Inflammatory macrophage treated with lipopolysaccharide for 4 hours (primary cell): ENCODE data around the gene TNNI3K.

Experiments used
- DNase-seq: peaks from one replicate; pipeline ENCODE4 v3.0.0-alpha.2; 2020

Gene TNNI3K

DNA sequence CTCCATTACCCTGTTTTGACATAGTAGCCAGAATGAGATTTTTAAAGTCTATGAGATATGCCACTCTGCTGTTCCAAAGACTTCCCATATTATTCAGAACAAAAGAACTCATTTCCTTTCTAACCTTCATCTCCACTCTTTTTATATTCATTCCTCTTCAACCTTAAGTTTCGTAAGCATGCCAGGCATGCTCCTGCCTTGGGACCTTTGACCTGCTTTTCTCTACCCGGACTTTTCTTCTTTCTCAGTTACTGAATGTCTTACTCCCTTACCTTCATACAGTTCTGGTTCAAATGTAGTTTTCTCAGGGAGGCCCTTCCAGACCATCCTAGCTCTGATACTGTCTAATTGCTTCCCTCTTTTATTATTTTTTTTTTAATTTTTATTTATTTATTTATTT lies 81.1 kb downstream of the TNNI3K start:
- no peak for DNase-seq

DNA sequence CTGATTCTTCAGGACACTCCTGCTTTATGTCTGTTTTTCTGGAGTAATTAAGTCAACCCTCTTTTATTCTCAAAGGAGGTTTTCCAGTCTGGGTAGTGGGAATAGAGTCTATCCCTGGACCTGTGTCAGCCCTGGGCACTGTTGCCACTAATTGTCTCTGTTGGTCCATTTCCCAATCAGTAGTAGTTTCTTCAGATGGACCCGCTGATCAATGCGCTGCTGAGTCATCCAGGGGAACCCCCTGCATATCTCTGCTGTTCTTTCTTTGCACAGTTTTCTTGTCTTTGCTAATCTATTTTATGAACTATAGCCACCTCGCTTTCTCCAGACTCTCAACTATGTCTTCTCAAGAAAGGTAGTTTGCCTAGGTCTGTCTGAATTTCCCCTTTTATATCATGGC lies 82.5 kb downstream of the TNNI3K start:
- no peak for DNase-seq

DNA sequence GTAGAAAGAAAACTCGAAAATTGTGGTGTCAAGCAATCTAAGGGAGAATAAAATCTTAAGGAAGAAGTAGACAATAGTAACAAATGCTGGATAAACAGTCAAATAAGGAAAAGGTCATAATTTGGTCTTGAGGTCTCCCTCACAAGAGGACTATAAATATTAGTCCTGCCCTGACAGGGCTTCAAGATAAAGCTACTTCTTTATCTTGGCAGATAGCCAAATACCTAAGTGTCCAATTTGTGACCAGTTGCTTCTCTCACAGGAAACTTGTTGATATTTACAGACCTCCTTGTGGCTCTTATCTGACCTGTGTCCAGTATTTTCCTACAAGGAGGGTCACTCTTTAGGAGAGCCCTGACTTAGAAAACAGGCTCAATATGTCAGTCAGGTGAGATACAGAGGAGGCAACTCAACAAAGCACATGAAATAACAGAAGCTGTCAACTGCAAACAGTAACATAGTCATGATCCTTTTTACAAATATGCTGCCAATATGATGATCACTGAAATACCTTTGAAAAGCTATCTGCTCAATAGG lies 88.8 kb downstream of the TNNI3K start:
- DNase-seq: no peak

DNA sequence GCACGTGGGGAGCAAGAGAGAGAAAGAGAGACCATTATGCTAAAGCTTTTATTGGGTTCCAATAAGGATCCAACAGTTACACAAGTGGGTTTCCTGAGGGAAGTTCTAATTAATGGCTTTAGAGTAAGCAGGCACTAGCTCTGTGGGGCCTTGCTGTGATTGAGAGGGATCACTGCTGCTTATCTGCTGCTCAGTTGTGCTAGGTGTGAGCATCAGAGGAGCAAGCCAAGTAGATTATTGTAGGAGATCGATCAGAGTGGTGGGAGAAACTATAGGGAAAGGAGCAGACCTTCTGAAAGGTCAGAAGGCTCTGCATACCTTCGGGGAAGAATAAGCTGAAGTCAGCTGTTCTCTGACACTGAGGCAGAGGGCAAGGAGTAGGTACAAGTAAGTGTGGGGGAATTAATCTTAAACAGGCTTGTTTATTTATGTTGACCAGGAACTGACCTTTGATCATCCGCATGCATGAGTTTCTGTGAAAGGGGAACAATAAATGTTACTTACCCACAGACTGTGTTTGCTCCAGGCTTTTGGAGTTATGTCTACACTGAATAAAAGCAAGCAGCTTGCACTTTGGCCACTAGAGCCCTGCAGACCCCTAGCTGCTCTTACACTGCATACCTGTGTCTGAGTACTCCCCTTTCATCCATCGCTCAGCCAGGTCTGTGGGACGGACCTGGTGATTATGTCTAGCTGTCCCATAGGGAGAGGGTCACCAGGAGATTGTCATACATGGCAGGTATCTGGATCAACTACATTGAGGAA lies 89.7 kb downstream of the TNNI3K start:
- DNase-seq: no peak

DNA sequence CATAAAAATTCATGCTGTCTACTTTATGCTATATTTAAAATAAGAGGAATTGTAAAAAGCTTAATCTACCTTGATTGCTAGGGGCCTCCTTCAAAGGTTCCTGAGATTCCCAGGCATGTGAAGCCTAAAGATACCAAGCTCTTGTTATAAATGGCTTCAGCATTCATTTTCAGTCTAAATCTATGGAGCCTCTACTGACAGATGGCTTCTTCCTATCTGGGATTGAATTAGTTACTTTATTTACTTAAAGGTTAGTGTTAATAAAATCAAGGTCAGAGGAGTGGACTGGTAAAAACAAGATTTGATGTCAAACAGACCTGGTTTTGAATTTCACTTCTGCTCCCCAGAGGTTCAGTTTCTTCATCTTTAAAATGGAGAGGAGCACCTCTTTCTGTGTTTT lies 93.7 kb downstream of the TNNI3K start:
- DNase-seq: no peak

DNA sequence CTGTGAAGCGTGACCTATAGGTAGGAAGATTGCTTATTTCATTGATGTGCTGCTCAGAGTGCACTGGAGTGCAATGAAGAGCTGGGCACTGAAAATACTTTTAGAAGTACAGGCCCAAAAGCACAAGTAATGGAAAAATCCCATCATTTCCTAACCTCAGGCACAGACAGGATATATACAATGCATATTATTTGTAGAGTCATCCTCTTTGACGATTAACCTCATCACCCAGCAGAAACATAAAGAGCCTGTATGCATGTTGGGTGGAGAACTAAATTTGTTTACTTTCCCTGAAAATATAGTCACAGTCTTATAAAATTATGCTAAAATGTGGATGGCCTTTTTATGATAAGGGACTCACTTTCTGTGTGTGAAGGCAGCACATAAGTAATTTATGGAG lies 98.1 kb downstream of the TNNI3K start:
- DNase-seq: no peak

DNA sequence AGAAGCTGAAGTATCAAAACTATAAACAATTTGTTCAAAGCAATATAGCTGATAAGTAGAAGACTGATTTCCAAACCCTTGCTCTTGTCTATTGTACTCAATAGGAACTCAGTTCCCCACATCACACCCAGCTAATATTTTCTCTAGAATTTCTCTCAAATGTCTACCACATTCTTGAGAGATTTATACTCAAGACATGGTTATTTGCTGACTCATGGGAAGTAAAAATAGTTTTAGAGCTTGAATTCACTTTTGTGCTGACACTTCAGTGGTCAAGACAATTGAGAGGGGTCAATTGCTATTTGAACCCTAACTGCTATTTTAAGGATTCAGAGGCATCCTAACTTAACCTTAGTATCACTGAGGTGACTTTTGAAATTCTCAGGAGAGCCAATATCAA lies 99.0 kb downstream of the TNNI3K start:
- DNase-seq: no peak

DNA sequence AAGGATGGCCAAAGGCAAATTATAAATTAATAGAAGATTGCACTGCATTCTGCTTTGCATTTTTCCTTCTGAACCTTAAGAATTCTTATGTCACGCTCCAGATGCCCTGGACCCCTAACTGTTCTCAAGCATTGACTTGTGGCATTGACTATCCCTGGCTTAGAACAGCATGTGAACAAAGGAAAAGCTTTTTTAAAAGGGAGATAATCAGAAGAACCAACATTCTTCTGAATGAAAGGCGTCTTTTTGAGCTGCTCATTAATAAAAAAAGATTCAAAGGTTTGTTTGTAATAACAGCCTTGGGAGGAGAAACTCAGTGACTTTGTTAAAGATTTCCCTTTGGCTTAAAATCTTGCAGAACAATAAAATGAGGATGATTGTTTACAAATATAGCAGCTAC lies 105.5 kb downstream of the TNNI3K start:
- DNase-seq: no peak

DNA sequence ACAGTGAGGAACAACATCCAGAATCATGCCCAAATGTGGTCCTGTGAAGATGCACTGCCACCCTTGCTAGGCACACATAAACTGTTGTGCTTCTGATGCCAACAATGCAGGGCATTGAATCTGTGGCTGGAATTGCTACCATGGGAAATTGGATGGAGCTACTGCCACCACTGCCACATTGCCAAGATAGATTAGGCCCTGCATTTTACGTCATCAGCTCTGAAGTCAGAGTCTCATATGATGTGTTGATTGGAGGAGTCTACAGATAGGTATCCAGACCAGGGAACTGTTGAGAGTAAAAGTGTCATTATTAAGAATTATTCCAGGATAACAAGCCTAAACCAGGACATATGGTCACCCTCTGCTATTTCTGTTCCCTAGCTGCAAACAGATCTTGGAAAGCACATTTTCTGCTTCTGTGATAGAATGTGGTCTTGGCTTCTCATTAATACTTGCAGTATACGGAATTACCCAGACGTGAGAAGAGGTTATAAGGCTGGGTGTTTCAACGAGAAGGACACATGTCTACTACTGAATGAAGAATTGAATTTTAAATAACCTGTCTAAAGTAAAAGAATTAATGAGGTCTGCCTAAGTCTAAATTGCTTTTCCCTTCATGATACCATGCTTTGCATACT lies 106.6 kb downstream of the TNNI3K start:
- no peak for DNase-seq

DNA sequence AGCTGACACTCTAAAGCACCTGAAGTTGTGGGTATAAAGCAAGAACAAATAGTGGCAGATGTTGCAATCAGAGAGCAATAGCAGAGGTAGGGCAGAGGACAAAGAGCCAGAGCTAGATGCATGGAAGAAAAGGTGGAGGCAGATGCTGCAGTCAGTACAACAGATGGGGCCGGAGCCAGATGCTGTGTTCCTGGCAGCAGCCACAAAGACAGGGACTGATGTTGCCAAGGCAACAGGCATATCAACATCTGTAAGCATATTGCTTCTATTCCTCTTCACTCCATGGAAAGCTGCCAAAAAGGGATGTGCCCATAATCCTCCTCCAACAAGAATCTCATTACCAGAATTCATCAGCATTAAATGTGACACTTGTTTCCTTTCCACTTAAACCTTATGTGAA lies 108.0 kb downstream of the TNNI3K start:
- no peak for DNase-seq

DNA sequence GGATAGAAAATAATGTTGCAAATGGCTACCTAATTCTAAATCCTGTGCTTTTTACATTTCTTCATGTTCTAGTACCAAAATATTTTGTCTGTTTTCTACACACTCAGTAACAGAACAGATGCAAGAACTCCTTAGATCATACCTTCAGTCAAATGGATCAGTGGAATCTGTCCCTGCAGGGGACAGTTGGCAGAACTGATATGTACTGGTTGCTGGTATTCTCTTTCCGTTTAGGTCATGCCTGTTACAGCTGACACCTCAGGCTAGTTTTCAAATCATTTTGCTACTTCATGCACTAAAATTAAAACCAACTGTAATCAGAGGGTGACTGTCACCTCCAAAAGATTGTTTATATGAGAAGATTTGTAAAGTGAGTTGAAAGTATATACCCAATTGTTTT lies 109.2 kb downstream of the TNNI3K start:
- no peak for DNase-seq

DNA sequence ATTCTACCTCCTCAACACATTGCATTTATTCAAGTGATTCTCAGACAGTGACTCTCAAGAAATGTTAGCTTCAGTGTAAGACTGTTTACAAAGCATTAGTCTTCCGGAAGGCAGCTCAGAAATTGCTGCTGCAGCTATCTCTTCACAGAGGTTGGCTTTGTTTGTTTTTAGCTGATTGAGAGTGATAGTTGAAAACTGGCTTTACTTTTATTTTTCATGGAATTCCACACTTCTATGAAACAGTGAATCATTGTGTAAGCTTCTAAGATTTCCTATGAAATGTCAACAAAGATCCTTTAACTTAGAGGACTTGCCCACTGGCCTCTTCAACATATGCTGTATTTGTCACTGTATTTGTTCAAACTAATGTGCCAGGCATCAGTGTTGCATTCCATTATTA lies 121.3 kb downstream of the TNNI3K start:
- DNase-seq: no peak

DNA sequence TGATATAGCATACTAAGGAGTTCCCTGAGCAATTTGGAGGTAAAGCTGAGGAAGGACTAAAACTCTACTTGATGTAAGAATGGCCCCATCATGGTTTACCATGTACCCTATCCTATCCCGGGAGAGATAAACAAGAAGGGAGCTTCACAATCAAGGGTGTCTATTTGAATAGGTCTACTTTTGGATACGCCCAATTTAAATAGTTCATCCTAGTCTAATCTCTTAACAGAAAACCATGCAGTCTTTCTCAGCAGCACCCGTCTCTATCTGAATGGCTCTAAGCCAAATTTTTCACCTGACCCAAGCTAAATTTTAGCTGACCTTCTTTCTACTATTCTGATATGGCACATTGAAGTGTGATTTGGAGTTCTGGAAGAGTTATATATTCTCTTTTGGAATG lies 122.0 kb downstream of the TNNI3K start:
- DNase-seq: no peak

DNA sequence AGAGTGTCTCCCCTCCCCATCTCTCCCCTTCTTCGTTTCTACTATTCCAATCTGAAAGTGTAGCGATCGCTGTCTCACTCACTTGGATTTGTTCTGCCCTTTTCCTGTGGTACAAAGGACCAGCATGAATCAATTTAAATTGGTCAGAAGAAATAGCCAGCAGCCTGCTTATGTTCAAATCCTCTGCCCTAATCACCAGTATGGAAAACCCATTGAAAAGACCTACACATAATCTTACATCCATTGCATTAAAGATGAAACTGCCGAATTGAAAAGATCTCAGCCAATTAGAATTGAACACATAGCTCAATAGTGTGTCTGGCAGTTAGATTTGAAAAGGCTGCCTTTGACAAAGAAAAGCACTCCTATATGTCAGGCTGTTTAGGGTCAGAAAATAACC lies 122.6 kb downstream of the TNNI3K start:
- no peak for DNase-seq

DNA sequence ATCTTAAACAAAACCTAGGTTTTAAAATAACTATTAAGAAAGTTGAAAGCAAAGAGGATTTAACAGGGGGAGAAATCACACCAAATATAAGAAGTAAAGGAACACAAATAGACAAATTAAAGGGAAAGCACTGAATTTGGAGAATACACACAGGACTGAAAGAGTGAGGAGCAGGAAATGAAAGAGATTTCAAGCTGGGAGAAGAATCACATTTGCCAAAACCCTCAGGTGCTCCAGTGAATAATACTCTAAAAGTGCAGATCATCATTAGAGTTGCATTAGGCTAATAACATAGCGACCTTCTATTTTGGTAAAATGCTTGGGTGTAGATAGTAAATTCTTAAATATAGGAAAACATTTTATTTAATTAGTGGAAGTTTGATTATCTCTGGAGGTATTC lies 127.5 kb downstream of the TNNI3K start:
- no peak for DNase-seq

DNA sequence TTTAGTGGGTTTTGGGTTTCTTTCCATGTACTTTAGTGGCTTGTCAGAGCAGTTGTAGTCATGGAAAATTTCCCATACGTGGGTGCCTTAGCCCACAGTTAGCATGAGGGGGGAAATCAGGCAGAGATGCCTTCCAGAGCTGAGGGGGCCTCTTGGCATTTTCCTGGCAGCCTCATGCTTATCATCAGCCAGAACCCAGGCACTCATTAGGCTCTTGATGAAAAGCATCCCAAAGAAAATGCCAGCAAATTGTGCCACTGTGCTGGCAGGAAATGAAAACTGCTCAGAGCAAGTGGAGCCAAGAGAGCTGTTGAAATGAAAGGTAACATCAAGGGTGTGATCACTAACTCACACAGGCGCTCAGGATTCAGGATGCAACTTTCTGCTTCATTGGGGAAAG lies 128.0 kb downstream of the TNNI3K start:
- no peak for DNase-seq

DNA sequence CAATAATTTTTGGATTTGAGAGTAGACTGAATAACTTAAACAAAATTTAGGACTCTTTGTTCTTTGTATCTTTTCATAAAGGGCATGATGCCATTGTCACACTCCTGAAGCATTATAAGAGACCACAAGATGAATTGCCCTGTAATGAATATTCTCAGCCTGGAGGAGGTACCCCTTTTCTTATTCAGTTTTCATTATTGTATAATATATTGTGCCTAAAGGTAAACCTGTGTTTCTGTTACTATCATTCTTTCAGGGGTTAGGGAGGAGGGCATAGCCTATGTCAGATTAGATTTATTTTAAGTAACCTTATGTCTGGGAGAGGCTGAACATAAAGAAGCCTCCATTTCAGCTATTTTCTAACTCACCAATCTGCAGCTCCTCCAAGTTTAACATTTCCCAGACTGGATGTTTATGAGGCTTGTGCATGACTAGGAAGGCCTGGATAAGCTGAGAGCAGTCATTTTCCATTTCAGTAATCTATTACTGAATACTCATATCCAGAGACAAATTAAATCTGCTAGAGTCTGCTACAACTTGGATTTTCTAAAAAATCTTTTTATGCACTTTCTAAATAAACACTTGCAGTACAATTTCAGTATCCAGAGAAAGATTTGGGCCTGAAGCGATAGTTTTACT lies 132.1 kb downstream of the TNNI3K start:
- DNase-seq: no peak

DNA sequence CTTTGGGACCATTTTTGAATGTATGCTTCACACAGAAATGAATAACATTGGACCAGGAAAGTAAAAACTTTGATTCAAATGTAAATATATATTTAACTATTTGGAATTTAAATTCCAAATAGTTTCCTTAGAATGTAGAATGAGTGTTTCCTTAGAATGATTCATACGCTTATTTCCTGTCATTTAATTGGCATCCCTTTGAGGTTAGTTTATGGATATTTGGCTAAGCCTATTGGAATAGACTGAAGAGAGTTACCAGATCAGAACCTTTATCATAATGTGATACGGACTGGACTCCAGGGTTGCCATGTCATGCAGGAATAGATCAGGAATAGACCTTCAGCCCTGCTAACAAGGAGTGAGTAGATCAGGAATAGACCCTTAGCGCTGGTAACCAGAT lies 133.1 kb downstream of the TNNI3K start:
- no peak for DNase-seq

DNA sequence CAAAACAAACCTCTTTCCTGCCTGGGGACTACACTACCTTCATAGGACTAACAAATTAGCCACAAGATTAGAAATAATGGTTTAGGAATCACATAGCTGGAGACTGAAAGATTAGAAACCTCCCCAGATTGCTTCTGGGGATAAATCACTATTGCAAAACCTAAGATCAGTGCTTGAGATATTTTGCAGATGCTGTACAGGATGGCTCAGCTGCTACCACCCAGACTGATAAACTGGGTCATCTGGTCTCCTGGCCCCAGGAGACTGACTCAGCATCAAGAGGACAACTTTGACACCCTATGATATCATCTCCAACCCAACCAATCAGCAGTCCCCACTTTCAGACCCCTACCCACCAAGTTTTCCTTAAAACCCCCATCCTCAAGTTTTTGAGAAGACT lies 140.2 kb downstream of the TNNI3K start:
- no peak for DNase-seq

DNA sequence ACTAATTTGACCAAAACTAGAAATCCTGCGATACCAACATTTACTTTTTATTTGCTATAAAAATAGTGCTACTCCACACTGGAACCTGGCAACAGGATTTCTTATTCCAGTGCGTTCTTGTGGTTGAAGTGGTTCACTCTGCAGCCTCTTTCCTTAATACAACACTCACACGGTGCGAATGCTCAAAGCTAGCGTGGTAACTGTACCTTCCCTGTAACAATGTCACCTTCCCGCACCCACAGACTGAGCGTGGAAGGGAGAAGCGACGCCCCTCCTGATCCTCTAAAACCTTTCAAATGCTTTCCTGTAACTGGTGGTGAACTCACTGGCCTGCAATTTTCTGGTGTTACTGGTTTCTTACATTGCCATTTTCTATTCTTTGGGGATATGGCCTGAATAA lies 145.1 kb downstream of the TNNI3K start:
- DNase-seq: no peak

DNA sequence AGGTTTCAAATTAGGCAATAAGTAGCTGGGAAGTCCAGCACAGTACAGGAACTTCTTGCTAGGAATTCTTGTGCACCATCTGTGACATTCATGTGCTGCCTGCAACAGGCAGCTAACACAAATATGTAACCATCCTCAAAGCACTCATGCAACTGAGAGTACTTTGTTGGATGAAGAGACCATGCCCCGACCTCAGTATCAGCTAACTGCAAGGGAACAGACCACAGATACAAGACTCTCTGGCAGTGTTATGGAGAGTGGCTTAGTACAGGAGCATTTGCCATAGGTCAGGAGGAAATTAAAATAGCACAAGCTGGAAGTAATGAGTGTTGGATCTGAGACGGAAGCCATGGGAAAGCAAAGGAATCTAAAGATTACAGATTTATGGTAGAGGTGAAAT lies 153.7 kb downstream of the TNNI3K start:
- DNase-seq: no peak

DNA sequence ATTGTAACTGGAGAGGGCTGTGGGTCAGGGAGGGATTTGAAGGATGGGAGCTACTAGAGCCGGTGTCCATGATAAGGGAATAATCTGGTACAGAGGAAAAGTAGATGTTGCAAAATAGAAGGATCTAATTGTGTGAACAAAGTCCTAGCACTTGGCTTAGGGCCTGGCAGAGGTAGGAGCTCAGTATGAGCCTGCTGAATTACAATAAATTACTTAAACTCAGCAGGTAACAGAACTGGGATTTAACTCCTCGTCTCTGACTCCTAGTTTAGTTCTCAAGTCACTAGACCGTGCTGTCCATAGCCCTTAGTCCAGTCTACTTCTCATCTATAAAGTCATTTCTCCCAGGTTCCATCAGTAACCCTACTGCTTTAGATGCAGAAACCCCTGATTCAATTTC lies 157.0 kb downstream of the TNNI3K start:
- DNase-seq: no peak

DNA sequence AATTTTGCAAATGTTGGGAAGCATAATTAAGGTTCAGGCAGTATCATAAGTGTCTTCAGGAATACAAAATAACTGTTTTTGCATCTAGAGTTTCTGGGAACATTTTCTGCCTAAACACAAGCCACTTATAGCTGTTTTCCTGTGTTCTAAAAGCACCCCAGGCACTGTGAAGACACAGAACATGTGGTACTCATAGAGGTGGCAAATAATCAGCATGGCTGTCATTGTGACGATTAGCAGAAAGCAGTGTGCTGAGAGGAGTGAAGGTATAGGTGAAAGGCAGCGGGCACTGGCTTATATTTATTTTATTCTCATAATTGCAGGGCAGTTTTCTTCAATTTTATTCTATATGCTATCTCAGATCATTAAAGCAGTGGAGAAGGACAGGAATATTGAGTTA lies 157.7 kb downstream of the TNNI3K start:
- no peak for DNase-seq

DNA sequence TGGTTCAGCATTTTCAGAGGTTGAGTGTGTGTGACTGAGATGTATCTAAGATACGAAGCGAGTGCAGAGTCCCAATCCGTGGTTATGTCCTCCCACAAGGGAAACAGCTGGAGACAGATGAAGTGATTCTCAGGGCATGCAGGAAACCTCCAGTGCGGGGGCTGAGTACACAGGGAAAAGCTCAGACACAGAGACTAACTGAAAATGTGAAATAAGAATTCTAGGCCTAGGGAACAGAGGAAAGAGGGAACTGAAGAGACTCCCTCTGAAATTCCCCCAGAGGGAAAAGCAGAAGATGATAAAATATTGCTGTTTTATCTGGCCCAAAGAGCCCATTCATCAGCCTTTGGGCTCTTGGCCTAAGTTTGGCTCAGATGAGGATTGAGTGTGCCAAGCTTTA lies 160.4 kb downstream of the TNNI3K start:
- DNase-seq: no peak
